Fibroblast of villous mesenchyme (primary cell): ENCODE data around the gene SHC2. TPM values are rescaled to one million over a fixed set of nuclear protein-coding genes. Genes with fewer than 3 reads are reported as not detected.
A peak's percentile ranks its signal among the peaks of the same experiment; 100 is the strongest.
"Not testable (repeated sequence)": the region's sequence is repeated elsewhere in the genome, so short reads cannot be mapped to it uniquely, and the experiment has no call there.

Experiments used
- DNase-seq: peaks from one replicate; pipeline ENCODE4 v3.0.0-alpha.2; 2010; ENCODE audit warnings: low read depth
- H3K4me3 ChIP-seq: 2 replicates; pipeline ENCODE4 v1.5.1; 2011; ENCODE audit warnings: low read depth, mild to moderate bottlenecking, low read length
- total RNA-seq: library from RNA; depleted of rRNA; stranded (reverse); fragments of >200 nt; gene quantifications from 2 replicates; pipeline ENCODE4 v1.2.3, GENCODE V29; 2012
- TF ChIP-seq, protein P1 (sequence below): IDR thresholded peaks from 2 replicates; pipeline ENCODE4 v1.5.1; 2012; ENCODE audit warnings: low read depth, mild to moderate bottlenecking, low read length; ENCODE audit not compliant: insufficient read depth

SHC2 gene
- total RNA-seq, 1 donor: 0.43 TPM

DNA sequence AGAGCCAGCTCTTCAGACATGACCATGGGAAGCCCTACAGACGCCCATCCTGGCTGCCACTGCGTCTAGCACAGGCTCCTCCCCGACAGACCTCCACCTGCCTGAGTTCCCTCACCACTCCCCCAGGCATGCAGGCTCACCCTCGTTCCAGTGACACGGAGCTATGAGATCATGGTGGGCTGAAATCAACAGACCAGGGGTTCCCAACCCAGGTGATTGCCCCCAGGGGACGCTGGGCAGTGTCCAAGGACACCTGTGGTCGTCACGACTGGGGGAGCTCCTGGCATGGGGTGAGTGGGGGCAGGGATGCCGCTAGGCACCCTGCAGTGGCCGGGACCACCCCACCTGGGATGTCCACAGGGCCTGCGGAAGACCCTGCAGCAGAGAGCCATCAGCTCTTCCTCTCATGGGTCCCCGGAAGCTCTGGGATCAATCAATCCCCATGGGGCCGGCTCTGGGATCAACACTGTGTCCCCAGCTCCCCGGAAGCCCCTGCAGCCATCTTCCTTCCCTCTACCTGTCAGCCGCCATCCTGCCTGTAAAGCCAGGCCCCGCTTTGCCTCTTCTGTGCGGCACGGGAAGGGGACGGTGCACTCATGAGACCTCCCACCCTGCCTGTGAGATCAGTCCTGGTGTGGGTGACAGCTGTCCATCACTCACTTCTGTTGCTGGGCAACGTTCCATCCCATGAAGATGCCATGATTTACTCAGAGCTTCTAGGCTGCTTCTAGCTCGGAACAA is 22.7 kb upstream of the SHC2 start:
- no peak overlapping the region for H3K4me3 ChIP-seq
- TF ChIP-seq, protein P1, sequence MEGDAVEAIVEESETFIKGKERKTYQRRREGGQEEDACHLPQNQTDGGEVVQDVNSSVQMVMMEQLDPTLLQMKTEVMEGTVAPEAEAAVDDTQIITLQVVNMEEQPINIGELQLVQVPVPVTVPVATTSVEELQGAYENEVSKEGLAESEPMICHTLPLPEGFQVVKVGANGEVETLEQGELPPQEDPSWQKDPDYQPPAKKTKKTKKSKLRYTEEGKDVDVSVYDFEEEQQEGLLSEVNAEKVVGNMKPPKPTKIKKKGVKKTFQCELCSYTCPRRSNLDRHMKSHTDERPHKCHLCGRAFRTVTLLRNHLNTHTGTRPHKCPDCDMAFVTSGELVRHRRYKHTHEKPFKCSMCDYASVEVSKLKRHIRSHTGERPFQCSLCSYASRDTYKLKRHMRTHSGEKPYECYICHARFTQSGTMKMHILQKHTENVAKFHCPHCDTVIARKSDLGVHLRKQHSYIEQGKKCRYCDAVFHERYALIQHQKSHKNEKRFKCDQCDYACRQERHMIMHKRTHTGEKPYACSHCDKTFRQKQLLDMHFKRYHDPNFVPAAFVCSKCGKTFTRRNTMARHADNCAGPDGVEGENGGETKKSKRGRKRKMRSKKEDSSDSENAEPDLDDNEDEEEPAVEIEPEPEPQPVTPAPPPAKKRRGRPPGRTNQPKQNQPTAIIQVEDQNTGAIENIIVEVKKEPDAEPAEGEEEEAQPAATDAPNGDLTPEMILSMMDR: no peak
- no peak for DNase-seq

DNA sequence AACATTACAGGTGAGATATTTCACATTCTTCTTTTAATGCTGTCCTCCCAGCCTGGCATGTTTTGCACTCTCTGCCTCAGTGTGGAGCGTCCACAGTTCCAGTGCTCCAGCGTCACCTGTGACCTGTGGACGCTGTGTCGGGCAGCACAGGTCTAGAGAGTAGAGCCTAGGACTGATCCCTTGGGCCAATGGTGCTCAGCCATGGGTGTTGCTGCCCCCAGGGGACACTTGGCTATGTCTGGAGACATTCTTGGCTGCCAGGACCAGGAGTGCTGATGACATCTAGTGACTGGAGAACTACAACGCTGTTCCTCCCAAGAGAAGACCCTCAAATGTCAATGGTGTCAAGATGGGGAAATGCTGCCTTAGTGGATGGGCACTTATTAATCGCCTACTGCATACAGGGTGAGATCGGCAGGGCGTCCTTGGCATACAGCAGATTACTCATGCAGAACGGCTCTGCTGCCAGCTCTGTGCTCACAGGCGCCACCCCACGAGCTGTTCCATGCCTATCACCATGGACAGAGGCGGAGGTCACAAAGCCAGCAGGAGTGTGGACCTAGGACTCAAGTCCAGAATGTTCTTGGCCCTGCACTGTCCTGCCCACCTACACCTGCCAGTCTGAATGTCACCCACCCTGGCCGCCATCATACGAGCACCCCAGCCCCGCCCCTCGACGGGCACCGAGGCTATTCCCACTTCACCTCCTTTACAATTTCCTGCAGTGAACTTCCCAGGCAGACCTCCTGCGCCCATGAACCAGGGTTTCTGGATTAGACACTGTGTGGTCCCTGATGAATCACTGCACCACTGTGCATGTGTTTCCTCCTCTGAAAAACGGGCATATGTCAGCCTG is 21.6 kb upstream of the SHC2 start:
- TF ChIP-seq, protein P1: peak; percentile 14
- DNase-seq: no peak
- no peak overlapping the region for H3K4me3 ChIP-seq

DNA sequence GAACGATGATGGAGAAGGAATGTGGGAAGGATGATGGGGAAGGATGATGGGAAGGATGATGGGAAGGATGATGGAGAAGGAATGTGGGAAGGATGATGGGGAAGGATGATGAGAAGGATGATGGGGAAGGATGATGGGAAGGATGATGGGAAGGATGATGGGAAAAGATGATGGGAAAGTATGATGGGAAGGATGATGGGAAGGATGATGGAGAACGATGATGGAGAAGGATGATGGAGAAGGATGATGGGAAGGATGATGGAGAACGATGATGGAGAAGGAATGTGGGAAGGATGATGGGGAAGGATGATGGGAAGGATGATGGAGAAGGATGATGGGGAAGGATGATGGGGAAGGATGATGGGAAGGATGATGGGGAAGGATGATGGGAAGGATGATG is 20.3 kb upstream of the SHC2 start:
- not testable (repeated sequence) for DNase-seq

DNA sequence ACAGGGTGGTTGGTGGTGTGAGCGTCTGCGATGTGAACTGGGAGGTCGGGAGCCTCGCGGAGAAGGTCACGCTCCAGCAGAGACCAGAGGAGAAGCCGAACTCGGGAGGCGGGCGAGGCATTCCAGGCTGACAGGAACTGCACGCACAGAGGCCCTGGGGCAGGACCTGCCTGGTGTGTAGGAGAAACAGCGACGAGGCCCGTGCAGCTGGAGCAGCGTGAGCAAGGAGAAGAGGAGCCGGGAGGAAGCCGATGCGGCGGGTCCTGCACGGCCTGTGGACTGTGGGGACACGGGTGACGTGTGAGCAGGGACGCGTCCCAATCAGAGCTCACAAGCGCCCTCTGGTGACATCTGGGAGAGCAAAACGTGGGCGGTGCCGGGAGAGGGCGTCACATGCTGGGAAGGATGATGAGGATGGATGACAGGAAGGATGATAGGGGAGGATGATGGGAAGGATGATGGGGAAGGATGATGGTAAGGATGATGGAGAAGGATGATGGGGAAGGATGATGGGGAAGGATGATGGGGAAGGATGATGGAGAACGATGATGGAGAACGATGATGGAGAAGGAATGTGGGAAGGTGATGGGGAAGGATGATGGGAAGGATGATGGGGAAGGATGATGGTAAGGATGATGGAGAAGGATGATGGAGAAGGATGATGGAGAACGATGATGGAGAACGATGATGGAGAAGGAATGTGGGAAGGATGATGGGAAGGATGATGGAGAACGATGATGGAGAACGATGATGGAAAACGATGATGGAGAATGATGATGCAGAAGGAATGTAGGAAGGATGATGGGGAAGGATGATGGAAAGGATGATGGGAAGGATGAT is 19.4 kb upstream of the SHC2 start:
- H3K4me3 ChIP-seq: peak overlapping the region; percentile 49
- peak; percentile 70 for DNase-seq
- TF ChIP-seq, protein P1: peak; percentile 72

More for the DNA sequence above, 20.3 kb upstream of the SHC2 start:
- not testable (repeated sequence) for H3K4me3 ChIP-seq

DNA sequence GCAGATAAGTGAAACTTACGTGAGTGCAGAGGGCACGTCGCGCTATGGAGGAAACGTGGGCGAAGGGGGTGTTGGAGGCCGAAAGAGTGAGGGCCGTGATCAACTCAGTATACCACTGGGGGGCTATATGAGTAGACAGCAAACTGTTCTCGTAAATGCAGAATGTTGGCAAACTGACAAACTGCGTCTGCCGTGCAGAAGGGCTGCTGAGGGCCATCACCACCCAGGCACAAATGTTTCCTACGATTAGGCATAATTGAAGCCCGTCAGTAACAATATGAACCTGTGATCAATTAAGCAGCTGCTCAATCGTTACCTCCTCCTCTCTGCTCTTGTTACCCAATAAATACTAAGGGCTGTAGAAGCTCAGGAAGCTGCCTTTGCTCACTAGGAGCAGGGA is 18.1 kb upstream of the SHC2 start:
- DNase-seq: no peak
- no peak overlapping the region for H3K4me3 ChIP-seq
- TF ChIP-seq, protein P1: no peak

DNA sequence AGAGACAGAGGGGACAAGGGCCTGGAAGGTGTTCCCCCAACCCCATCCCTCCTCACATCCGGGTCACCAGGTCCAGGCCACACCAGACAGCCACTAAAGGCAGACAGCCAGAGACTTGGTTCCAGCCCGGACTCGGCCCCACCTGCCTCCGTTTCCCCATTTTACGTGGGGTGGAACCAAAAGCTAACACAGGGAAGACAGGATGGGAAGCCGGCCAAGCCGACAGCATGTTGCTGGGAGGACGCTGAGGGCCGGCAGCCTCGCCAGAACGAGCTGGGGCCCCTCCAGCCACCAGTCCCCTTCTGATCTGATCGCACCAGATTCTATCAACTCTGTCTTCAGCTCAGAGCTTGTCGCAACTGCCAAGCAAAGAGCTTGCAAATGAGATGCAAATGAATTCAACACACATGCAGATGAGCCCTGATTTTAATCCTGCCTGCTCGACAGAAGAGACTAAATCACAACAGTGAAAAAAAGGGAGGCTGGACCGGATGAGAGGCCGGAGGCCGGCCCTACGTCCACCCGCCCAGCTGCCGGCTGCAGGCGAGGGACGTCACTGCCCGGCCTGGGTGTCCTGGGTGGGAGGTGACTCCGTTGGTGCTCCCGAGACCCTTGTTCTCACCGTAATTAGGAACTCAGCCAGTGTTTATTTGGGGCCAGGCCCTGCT is 17.5 kb upstream of the SHC2 start:
- no peak overlapping the region for H3K4me3 ChIP-seq
- no peak for DNase-seq
- TF ChIP-seq, protein P1: no peak
